AG04450 (cell line): ENCODE data around the gene CHMP4A. TPM values are rescaled to one million over a fixed set of nuclear protein-coding genes. Genes with fewer than 3 reads are reported as not detected.
A peak's percentile ranks its signal among the peaks of the same experiment; 100 is the strongest.

ENCODE experiments used
- CTCF ChIA-PET: fragments of 300-600, 350-600 bp; formaldehyde crosslinking; extraction: SDS; loops from one replicate; lab custom pipeline; 2022; ENCODE audit warnings: antibody characterized with exemption, inconsistent platforms; lab: Charles Lee
- POLR2A ChIA-PET: fragments of 350-600 bp; formaldehyde crosslinking; extraction: SDS; loops from one replicate; lab custom pipeline; 2021; ENCODE audit warnings: antibody characterized with exemption, inconsistent platforms; lab: Yijun Ruan, JAX
- DNase-seq: peaks from one replicate; pipeline ENCODE4 v3.0.0-alpha.2; 2011; ENCODE audit warnings: low read depth, low spot score
- H3K27ac ChIP-seq: one replicate; pipeline ENCODE4 v1.5.1; 2012; ENCODE audit warnings: low read depth, low read length, control low read depth
- H3K27me3 ChIP-seq: one replicate; pipeline ENCODE4 v1.6.0; 2012; ENCODE audit warnings: low read length; ENCODE audit not compliant: control insufficient read depth, insufficient read depth
- H3K4me3 ChIP-seq: 2 replicates; pipeline ENCODE4 v1.5.1; 2011; ENCODE audit warnings: mild to moderate bottlenecking, low read depth, low read length, control low read depth
- H3K9me3 ChIP-seq: 2 replicates; pipeline ENCODE4 v1.5.1; 2012; ENCODE audit warnings: low read length; ENCODE audit not compliant: control insufficient read depth, insufficient read depth
- polyA plus RNA-seq: library from polyadenylated mRNA; depleted of rRNA; stranded (reverse); fragments of >200 nt; gene quantifications from 2 replicates; pipeline ENCODE4 v1.2.3, GENCODE V29; 2011
- TF ChIP-seq, protein P1 (sequence below): IDR thresholded peaks from 2 replicates; pipeline ENCODE4 v1.5.1; 2011; ENCODE audit warnings: low read depth, low read length, control low read depth, inconsistent platforms

The CHMP4A gene
- polyA plus RNA-seq, 1 experiment = 55.7 TPM

DNA sequence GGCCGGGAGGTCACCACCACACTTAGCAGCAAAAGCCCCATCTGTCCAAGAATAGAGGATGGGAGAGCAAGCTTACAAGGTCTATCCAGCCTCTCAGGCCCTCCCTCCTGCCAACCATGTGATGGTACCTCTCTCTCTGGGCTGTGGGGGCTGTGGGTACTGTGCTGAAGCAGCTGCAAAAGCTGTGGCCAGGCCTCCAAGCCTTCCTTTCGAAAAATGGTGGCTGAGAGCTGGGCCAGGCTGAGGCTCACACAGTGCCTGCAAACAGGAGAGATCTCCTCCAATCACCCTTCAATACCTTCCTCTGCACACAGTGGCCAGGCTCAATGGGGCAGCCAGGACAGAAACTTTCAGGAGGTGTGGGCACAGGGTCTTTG is 25.8 kb downstream of the CHMP4A start:
- TF ChIP-seq, protein P1, sequence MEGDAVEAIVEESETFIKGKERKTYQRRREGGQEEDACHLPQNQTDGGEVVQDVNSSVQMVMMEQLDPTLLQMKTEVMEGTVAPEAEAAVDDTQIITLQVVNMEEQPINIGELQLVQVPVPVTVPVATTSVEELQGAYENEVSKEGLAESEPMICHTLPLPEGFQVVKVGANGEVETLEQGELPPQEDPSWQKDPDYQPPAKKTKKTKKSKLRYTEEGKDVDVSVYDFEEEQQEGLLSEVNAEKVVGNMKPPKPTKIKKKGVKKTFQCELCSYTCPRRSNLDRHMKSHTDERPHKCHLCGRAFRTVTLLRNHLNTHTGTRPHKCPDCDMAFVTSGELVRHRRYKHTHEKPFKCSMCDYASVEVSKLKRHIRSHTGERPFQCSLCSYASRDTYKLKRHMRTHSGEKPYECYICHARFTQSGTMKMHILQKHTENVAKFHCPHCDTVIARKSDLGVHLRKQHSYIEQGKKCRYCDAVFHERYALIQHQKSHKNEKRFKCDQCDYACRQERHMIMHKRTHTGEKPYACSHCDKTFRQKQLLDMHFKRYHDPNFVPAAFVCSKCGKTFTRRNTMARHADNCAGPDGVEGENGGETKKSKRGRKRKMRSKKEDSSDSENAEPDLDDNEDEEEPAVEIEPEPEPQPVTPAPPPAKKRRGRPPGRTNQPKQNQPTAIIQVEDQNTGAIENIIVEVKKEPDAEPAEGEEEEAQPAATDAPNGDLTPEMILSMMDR = no peak
- no peak for DNase-seq
- ChIA-PET CTCF (interaction anchor here (1.5 to 2.7 kb wide), 2 partner anchors 27 to 109 kb away, joined by 5 to 10 read pairs; partner anchors contain the start of gene IRF9), POLR2A (interaction anchor here (1.2 kb wide), 1 partner anchor 8 kb away, joined by 4 read pairs; the partner anchor contains the start of gene TM9SF1)
- no peak overlapping the region for H3K27ac ChIP-seq
- peak overlapping the region; percentile 85 for H3K4me3 ChIP-seq
- H3K9me3 ChIP-seq = no peaks in the 10 kb centered on the region; the same call in 1 of the 2 replicates
- H3K27me3 ChIP-seq = no peaks in the 10 kb centered on the region

GRCh38 chr14:24186831-24187538 is 26.3 kb downstream of the CHMP4A start:
- ChIA-PET POLR2A (interaction anchor here (1.2 kb wide), 1 partner anchor 9 kb away, joined by 4 read pairs; the partner anchor contains the start of gene TM9SF1), CTCF (interaction anchor here (1.5 to 2.7 kb wide), 2 partner anchors 26 to 110 kb away, joined by 5 to 10 read pairs; partner anchors contain the start of gene IRF9)
- Histone ChIP-seq H3K27ac (no peak overlapping the region), H3K4me3 (no peak overlapping the region), H3K27me3 (no peaks in the 10 kb centered on the region), H3K9me3 (no peaks in the 10 kb centered on the region; the same call in 1 of the 2 replicates)
- TF ChIP-seq, protein P1 = no peak
- no peak for DNase-seq

- Histone ChIP-seq H3K27ac (no peak overlapping the region), H3K4me3 (no peak overlapping the region), H3K27me3 (no peaks in the 10 kb centered on the region), H3K9me3 (no peaks in the 10 kb centered on the region; the same call in 1 of the 2 replicates)
- POLR2A ChIA-PET = interaction anchor here (0.6 to 1.0 kb wide), 2 partner anchors 10 kb away, joined by 3 read pairs; partner anchors contain the start of gene TM9SF1
- TF ChIP-seq, protein P1 = no peak
- CTCF ChIA-PET = interaction anchor here (0.9 to 2.6 kb wide), 2 partner anchors 25 to 111 kb away, joined by 5 to 10 read pairs; partner anchors contain the start of gene IRF9
- DNase-seq = no peak
Observed at GRCh38 chr14:24185741-24186140, 27.5 kb downstream of the CHMP4A start.

- CTCF ChIA-PET = interaction anchor here (0.9 to 2.6 kb wide), 2 partner anchors 24 to 112 kb away, joined by 5 to 10 read pairs; partner anchors contain the start of gene IRF9
- POLR2A ChIA-PET = no interaction called here
Observed at GRCh38 chr14:24185026-24185425, 28.3 kb downstream of the CHMP4A start.

More at GRCh38 chr14:24185026-24185425, 28.3 kb downstream of the CHMP4A start:
- DNase-seq = no peak
- H3K27me3 ChIP-seq = no peaks in the 10 kb centered on the region
- TF ChIP-seq, protein P1 = no peak
- no peak overlapping the region for H3K27ac ChIP-seq
- H3K9me3 ChIP-seq = no peaks in the 10 kb centered on the region; the same call in 1 of the 2 replicates
- no peak overlapping the region for H3K4me3 ChIP-seq
